ENCODE results near the gene PJA1. TPM values are rescaled to one million over a fixed set of nuclear protein-coding genes. Genes with fewer than 3 reads are reported as not detected.

The PJA1 gene
- total RNA-seq, 3 donors from 2014 or later: 14.1 to 16.0 (median 14.9) TPM

GRCh38 chrX:69142788-69143469 lies 22.3 kb downstream of the PJA1 start:
- H3K4me1 Mint-ChIP-seq (ENCODE audit: low read depth): no peaks in the 10 kb centered on the region
- DNase-seq (no peak), ATAC-seq (no peak)
- H3K4me3 Mint-ChIP-seq: no peak overlapping the region
- no peaks in the 10 kb centered on the region for H3K36me3 Mint-ChIP-seq (ENCODE audit: insufficient read depth)
- H3K27me3 Mint-ChIP-seq (ENCODE audit: low read depth): no peaks in the 10 kb centered on the region
- H3K9me3 Mint-ChIP-seq: no peaks in the 10 kb centered on the region

GRCh38 chrX:69140837-69141236 lies 24.4 kb downstream of the PJA1 start:
- no peaks in the 10 kb centered on the region for H3K4me1 Mint-ChIP-seq (ENCODE audit: low read depth)
- no peaks in the 10 kb centered on the region for H3K9me3 Mint-ChIP-seq
- H3K4me3 Mint-ChIP-seq: no peak overlapping the region
- ATAC-seq (no peak), DNase-seq (no peak)
- peaks cover 5% of the 10 kb centered on the region for H3K27me3 Mint-ChIP-seq (ENCODE audit: low read depth)
- no peaks in the 10 kb centered on the region for H3K36me3 Mint-ChIP-seq (ENCODE audit: insufficient read depth)

- Mint-ChIP-seq H3K27me3 (ENCODE audit: low read depth) (peaks cover 5% of the 10 kb centered on the region), H3K36me3 (ENCODE audit: insufficient read depth) (no peaks in the 10 kb centered on the region), H3K4me3 (no peak overlapping the region), H3K9me3 (no peaks in the 10 kb centered on the region), H3K4me1 (ENCODE audit: low read depth) (no peaks in the 10 kb centered on the region)
- DNase-seq (no peak), ATAC-seq (no peak)
These were observed 25.7 kb downstream of the PJA1 start for GRCh38 chrX:69139516-69139915.

- Mint-ChIP-seq H3K36me3 (ENCODE audit: insufficient read depth) (no peaks in the 10 kb centered on the region), H3K27me3 (ENCODE audit: low read depth) (peaks cover 9% of the 10 kb centered on the region), H3K4me3 (no peak overlapping the region), H3K4me1 (ENCODE audit: low read depth) (no peaks in the 10 kb centered on the region), H3K9me3 (no peaks in the 10 kb centered on the region)
- no peak for DNase-seq
- no peak for ATAC-seq
These were observed 26.7 kb downstream of the PJA1 start for GRCh38 chrX:69138512-69138911.

- ATAC-seq (no peak), DNase-seq (no peak)
- no peaks in the 10 kb centered on the region for H3K4me1 Mint-ChIP-seq (ENCODE audit: low read depth)
- H3K4me3 Mint-ChIP-seq: no peak overlapping the region
- no peaks in the 10 kb centered on the region for H3K36me3 Mint-ChIP-seq (ENCODE audit: insufficient read depth)
- H3K9me3 Mint-ChIP-seq: no peaks in the 10 kb centered on the region
- H3K27me3 Mint-ChIP-seq (ENCODE audit: low read depth): peaks cover 13% of the 10 kb centered on the region
These were observed 27.2 kb downstream of the PJA1 start for GRCh38 chrX:69138118-69138390.

GRCh38 chrX:69137371-69138117 lies 27.7 kb downstream of the PJA1 start:
- Mint-ChIP-seq H3K27me3 (ENCODE audit: low read depth) (peaks cover 13% of the 10 kb centered on the region), H3K4me3 (no peak overlapping the region), H3K4me1 (ENCODE audit: low read depth) (no peaks in the 10 kb centered on the region)

GRCh38 chrX:69136546-69137331 lies 28.5 kb downstream of the PJA1 start:
- H3K4me1 Mint-ChIP-seq (ENCODE audit: low read depth): no peaks in the 10 kb centered on the region
- H3K36me3 Mint-ChIP-seq (ENCODE audit: insufficient read depth): no peaks in the 10 kb centered on the region
- no peaks in the 10 kb centered on the region for H3K9me3 Mint-ChIP-seq
- ATAC-seq (no peak), DNase-seq (no peak)
- peaks cover 13% of the 10 kb centered on the region for H3K27me3 Mint-ChIP-seq (ENCODE audit: low read depth)
- no peak overlapping the region for H3K4me3 Mint-ChIP-seq

More at GRCh38 chrX:69137371-69138117, 27.7 kb downstream of the PJA1 start:
- no peak for ATAC-seq
- Mint-ChIP-seq H3K9me3 (no peaks in the 10 kb centered on the region), H3K36me3 (ENCODE audit: insufficient read depth) (no peaks in the 10 kb centered on the region)
- DNase-seq: no peak

GRCh38 chrX:69133921-69134542 lies 31.2 kb downstream of the PJA1 start:
- H3K4me1 Mint-ChIP-seq (ENCODE audit: low read depth): no peaks in the 10 kb centered on the region
- H3K4me3 Mint-ChIP-seq: no peak overlapping the region
- no peaks in the 10 kb centered on the region for H3K36me3 Mint-ChIP-seq (ENCODE audit: insufficient read depth)
- peaks cover 18% of the 10 kb centered on the region for H3K27me3 Mint-ChIP-seq (ENCODE audit: low read depth)
- no peaks in the 10 kb centered on the region for H3K9me3 Mint-ChIP-seq
- no peak for ATAC-seq
- DNase-seq: no peak

- no peaks in the 10 kb centered on the region for H3K36me3 Mint-ChIP-seq (ENCODE audit: insufficient read depth)
- no peak for DNase-seq
- H3K27me3 Mint-ChIP-seq (ENCODE audit: low read depth): peaks cover 17% of the 10 kb centered on the region
- H3K4me3 Mint-ChIP-seq: no peak overlapping the region
- peaks cover 2% of the 10 kb centered on the region for H3K4me1 Mint-ChIP-seq (ENCODE audit: low read depth)
- ATAC-seq: no peak
- H3K9me3 Mint-ChIP-seq: no peaks in the 10 kb centered on the region
These were observed 33.4 kb downstream of the PJA1 start for GRCh38 chrX:69131886-69132285.

- H3K36me3 Mint-ChIP-seq (ENCODE audit: insufficient read depth): no peaks in the 10 kb centered on the region
- ATAC-seq (no peak), DNase-seq (no peak)
- peaks cover 2% of the 10 kb centered on the region for H3K4me1 Mint-ChIP-seq (ENCODE audit: low read depth)
- no peaks in the 10 kb centered on the region for H3K9me3 Mint-ChIP-seq
- H3K27me3 Mint-ChIP-seq (ENCODE audit: low read depth): peaks cover 17% of the 10 kb centered on the region
- H3K4me3 Mint-ChIP-seq: no peak overlapping the region
These were observed 34.8 kb downstream of the PJA1 start for GRCh38 chrX:69130439-69130838.

GRCh38 chrX:69128588-69128987 lies 36.7 kb downstream of the PJA1 start:
- no peak for ATAC-seq
- H3K4me3 Mint-ChIP-seq: no peak overlapping the region
- peaks cover 14% of the 10 kb centered on the region for H3K27me3 Mint-ChIP-seq (ENCODE audit: low read depth)
- H3K9me3 Mint-ChIP-seq: no peaks in the 10 kb centered on the region
- no peaks in the 10 kb centered on the region for H3K36me3 Mint-ChIP-seq (ENCODE audit: insufficient read depth)
- DNase-seq: no peak
- H3K4me1 Mint-ChIP-seq (ENCODE audit: low read depth): peaks cover 2% of the 10 kb centered on the region

- peaks cover 9% of the 10 kb centered on the region for H3K27me3 Mint-ChIP-seq (ENCODE audit: low read depth)
- no peaks in the 10 kb centered on the region for H3K9me3 Mint-ChIP-seq
- DNase-seq (no peak), ATAC-seq (no peak)
- H3K36me3 Mint-ChIP-seq (ENCODE audit: insufficient read depth): no peaks in the 10 kb centered on the region
- no peak overlapping the region for H3K4me3 Mint-ChIP-seq
- peaks cover 2% of the 10 kb centered on the region for H3K4me1 Mint-ChIP-seq (ENCODE audit: low read depth)
These were observed 37.8 kb downstream of the PJA1 start for GRCh38 chrX:69127466-69127865.

- Mint-ChIP-seq H3K27me3 (ENCODE audit: low read depth) (peaks cover 9% of the 10 kb centered on the region), H3K4me3 (no peak overlapping the region), H3K36me3 (ENCODE audit: insufficient read depth) (no peaks in the 10 kb centered on the region), H3K9me3 (no peaks in the 10 kb centered on the region), H3K4me1 (ENCODE audit: low read depth) (peaks cover 2% of the 10 kb centered on the region)
- ATAC-seq: no peak
- no peak for DNase-seq
These were observed 38.6 kb downstream of the PJA1 start for GRCh38 chrX:69126642-69127041.

- ATAC-seq: no peak
- H3K4me3 Mint-ChIP-seq: no peak overlapping the region
- H3K27me3 Mint-ChIP-seq (ENCODE audit: low read depth): peaks cover 9% of the 10 kb centered on the region
- H3K36me3 Mint-ChIP-seq (ENCODE audit: insufficient read depth): no peaks in the 10 kb centered on the region
- H3K4me1 Mint-ChIP-seq (ENCODE audit: low read depth): peaks cover 2% of the 10 kb centered on the region
- H3K9me3 Mint-ChIP-seq: no peaks in the 10 kb centered on the region
- DNase-seq: no peak
These were observed 40.2 kb downstream of the PJA1 start for GRCh38 chrX:69125094-69125493.
